ENCODE data around the gene FBXL14.

FBXL14 gene, protein sequence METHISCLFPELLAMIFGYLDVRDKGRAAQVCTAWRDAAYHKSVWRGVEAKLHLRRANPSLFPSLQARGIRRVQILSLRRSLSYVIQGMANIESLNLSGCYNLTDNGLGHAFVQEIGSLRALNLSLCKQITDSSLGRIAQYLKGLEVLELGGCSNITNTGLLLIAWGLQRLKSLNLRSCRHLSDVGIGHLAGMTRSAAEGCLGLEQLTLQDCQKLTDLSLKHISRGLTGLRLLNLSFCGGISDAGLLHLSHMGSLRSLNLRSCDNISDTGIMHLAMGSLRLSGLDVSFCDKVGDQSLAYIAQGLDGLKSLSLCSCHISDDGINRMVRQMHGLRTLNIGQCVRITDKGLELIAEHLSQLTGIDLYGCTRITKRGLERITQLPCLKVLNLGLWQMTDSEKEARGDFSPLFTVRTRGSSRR

DNA sequence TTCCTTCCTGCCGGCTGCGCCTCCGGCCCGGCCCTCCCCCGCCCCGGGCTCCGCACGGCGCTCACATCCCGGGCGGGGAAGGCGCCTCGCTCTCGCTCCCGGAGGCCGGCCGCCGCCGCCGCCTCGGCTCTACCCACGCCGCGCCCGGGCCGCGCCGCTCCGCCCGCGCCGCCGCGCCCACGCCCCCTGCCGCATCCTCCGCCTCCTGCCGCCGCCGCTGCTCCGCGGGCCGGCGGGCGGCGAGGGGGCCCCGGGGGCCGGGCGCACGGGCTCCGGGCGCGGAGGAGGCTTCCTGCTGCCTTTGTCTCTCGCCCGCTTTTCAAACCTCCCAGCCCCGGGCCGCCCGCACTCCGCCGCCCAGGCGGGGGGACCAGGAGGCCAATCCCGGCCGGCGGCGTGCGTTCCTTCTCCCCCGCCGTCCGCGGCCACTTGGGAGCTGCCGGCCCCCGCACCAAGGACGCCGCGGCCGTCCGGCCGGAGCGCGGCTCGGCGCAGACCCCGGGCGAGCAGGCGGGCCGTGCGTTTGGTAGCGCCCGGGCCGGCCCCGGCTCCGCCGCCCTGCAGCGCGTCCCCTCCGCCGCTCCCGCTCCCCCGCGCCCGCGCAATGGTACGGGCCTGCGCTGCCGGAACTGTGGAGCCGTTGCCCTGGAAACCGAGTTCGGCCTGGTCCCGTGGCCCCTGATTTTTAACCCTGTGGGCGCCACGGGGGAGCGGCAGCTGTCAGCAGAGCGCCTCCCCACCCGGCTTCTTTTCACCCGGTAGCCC is at the start of gene FBXL14:
Gene FBXL14, minus strand, starts transcription at position 321 of the 765 bp plus-strand sequence. CDS start 515 bp downstream, outside the sequence.
- no peak for TF ChIP-seq CREB1 (IDR thresholded peaks at IDR 0.05; ENCODE audit: low read depth)
- TF ChIP-seq EGR1 (IDR thresholded peaks at IDR 0.05), result 0 out of 2 replicates have a peak, but pooled peaks have one; percentile 33
- TF ChIP-seq NFIC (IDR thresholded peaks at IDR 0.05), result 0 out of 2 replicates have a peak, but pooled peaks have one; percentile 10
- TF ChIP-seq TCF12 (IDR thresholded peaks at IDR 0.05; ENCODE audit: low read depth), result peak; percentile 64
- peak; percentile 62; the same call in 1 of the 2 replicates for TF ChIP-seq EP300 (IDR thresholded peaks at IDR 0.05; ENCODE audit: borderline replicate concordance)
- TF ChIP-seq TAF1 (IDR thresholded peaks at IDR 0.05; ENCODE audit: low read depth), result peak; percentile 37; the same call in 1 of the 2 replicates
- TF ChIP-seq ZBTB7A (IDR thresholded peaks at IDR 0.05; ENCODE audit: low read depth), result peak; percentile 90; the same call in 1 of the 2 replicates
- 0 out of 2 replicates have a peak, but pooled peaks have one; percentile 6 for TF ChIP-seq RAD21 (IDR thresholded peaks at IDR 0.05; ENCODE audit: low read depth)
- TF ChIP-seq YY1 (IDR thresholded peaks at IDR 0.05; ENCODE audit: low read depth), result no peak
- TF ChIP-seq, protein P1, sequence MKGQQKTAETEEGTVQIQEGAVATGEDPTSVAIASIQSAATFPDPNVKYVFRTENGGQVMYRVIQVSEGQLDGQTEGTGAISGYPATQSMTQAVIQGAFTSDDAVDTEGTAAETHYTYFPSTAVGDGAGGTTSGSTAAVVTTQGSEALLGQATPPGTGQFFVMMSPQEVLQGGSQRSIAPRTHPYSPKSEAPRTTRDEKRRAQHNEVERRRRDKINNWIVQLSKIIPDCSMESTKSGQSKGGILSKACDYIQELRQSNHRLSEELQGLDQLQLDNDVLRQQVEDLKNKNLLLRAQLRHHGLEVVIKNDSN (IDR thresholded peaks at IDR 0.05), result peak; percentile 91
- TF ChIP-seq, protein P2, sequence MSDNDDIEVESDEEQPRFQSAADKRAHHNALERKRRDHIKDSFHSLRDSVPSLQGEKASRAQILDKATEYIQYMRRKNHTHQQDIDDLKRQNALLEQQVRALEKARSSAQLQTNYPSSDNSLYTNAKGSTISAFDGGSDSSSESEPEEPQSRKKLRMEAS (IDR thresholded peaks at IDR 0.05), result peak; percentile 35; the same call in 1 of the 2 replicates
- no peak for TF ChIP-seq CEBPB (IDR thresholded peaks at IDR 0.05)
- TF ChIP-seq, protein P3, sequence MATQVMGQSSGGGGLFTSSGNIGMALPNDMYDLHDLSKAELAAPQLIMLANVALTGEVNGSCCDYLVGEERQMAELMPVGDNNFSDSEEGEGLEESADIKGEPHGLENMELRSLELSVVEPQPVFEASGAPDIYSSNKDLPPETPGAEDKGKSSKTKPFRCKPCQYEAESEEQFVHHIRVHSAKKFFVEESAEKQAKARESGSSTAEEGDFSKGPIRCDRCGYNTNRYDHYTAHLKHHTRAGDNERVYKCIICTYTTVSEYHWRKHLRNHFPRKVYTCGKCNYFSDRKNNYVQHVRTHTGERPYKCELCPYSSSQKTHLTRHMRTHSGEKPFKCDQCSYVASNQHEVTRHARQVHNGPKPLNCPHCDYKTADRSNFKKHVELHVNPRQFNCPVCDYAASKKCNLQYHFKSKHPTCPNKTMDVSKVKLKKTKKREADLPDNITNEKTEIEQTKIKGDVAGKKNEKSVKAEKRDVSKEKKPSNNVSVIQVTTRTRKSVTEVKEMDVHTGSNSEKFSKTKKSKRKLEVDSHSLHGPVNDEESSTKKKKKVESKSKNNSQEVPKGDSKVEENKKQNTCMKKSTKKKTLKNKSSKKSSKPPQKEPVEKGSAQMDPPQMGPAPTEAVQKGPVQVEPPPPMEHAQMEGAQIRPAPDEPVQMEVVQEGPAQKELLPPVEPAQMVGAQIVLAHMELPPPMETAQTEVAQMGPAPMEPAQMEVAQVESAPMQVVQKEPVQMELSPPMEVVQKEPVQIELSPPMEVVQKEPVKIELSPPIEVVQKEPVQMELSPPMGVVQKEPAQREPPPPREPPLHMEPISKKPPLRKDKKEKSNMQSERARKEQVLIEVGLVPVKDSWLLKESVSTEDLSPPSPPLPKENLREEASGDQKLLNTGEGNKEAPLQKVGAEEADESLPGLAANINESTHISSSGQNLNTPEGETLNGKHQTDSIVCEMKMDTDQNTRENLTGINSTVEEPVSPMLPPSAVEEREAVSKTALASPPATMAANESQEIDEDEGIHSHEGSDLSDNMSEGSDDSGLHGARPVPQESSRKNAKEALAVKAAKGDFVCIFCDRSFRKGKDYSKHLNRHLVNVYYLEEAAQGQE (IDR thresholded peaks at IDR 0.05; ENCODE audit: low read depth), result no peak; the same call in 1 of the 2 replicates
- 0 out of 2 replicates have a peak, but pooled peaks have one; percentile 9 for TF ChIP-seq TEAD4 (IDR thresholded peaks at IDR 0.05)
- no peak for TF ChIP-seq FOXM1 (IDR thresholded peaks at IDR 0.05; ENCODE audit: borderline replicate concordance, low read depth)

DNA sequence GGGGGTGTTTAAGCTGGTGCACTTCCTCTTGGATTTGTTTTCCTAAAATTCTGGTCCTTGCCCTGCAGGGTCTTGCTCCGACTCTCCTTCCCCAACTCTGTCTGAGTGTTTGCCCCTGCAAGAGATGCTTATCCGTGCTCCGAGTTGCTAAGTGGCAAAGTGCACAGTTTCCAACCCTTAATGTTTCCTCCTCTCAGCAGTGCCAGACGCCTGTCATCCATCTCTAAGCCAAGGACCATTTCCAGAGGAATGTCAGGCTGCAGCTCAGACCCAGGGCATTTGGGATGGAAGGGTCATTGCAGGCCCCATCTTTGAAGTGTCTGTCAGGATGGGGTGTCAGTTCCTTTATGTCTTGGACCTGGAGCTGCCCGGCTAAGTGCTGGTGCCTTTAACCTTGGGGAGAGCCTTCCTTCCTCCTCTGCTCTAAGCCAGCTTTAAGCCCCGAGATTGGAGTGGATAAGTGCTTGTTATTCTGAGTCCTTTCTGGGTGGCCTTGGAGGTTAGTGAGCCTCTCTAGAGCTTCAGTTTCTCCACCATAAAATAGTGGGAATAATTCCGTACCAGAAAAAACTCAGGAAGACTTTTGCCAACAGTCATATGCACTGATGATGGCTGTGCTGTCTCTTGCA is 49.6 kb upstream of the FBXL14 start:
- TF ChIP-seq EP300 (IDR thresholded peaks at IDR 0.05; ENCODE audit: borderline replicate concordance) (no peak), EGR1 (IDR thresholded peaks at IDR 0.05) (no peak), CREB1 (IDR thresholded peaks at IDR 0.05; ENCODE audit: low read depth) (no peak), RAD21 (IDR thresholded peaks at IDR 0.05; ENCODE audit: low read depth) (no peak), TEAD4 (IDR thresholded peaks at IDR 0.05) (no peak), ZBTB7A (IDR thresholded peaks at IDR 0.05; ENCODE audit: low read depth) (no peak)
- TF ChIP-seq, protein P2 (IDR thresholded peaks at IDR 0.05), result no peak

DNA sequence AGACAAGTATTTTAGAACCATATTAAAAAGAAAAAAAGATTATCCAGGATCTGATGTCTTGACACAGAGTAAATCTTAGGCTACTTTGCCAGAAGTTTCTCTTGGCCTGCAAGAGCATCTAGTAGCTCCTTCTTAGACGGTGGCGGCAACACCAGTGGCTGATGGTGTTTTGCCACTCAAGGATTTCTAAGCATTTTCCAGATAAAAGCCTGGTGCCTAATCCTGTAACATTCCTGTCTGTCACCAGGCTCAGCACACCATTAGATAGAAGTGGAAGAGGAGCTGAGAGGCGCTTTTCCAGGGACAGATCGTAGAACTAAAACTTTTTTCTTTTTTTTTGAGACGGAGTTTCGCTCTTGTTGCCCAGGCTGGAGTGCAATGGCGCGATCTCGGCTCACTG is 48.7 kb upstream of the FBXL14 start:
- no peak for TF ChIP-seq RAD21 (IDR thresholded peaks at IDR 0.05; ENCODE audit: low read depth)
- no peak for TF ChIP-seq CEBPB (IDR thresholded peaks at IDR 0.05)
- TF ChIP-seq, protein P3 (IDR thresholded peaks at IDR 0.05; ENCODE audit: low read depth), result no peak
- TF ChIP-seq, protein P2 (IDR thresholded peaks at IDR 0.05), result no peak
- no peak for TF ChIP-seq CREB1 (IDR thresholded peaks at IDR 0.05; ENCODE audit: low read depth)
- no peak for TF ChIP-seq EP300 (IDR thresholded peaks at IDR 0.05; ENCODE audit: borderline replicate concordance)
- TF ChIP-seq EGR1 (IDR thresholded peaks at IDR 0.05), result no peak
- TF ChIP-seq FOXM1 (IDR thresholded peaks at IDR 0.05; ENCODE audit: borderline replicate concordance, low read depth), result no peak
- no peak for TF ChIP-seq TEAD4 (IDR thresholded peaks at IDR 0.05)
- no peak for TF ChIP-seq YY1 (IDR thresholded peaks at IDR 0.05; ENCODE audit: low read depth)
- no peak for TF ChIP-seq TCF12 (IDR thresholded peaks at IDR 0.05; ENCODE audit: low read depth)
- no peak for TF ChIP-seq NFIC (IDR thresholded peaks at IDR 0.05)
- TF ChIP-seq ZBTB7A (IDR thresholded peaks at IDR 0.05; ENCODE audit: low read depth), result no peak
- TF ChIP-seq, protein P1 (IDR thresholded peaks at IDR 0.05), result no peak
- TF ChIP-seq TAF1 (IDR thresholded peaks at IDR 0.05; ENCODE audit: low read depth), result no peak

DNA sequence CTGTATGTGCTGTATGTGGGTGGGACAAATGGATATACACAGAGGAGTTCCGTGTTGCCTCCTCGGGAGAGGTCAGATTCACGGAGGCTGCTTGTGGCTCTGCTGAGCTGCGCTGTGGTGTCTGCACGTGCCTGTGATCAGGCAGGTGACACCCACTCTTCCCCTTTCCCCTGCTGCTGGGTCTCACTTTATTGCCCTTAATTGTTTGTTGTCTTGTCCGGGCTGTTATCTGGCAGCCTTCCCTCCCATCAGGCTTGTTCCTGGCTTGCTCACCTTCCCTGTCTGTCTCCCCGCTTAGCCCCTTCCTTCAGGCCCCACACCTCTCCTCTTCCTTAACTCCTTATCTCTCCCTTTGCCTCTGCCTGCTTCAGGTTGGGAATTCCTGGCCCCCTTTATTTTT is 48.1 kb upstream of the FBXL14 start:
- TF ChIP-seq EGR1 (IDR thresholded peaks at IDR 0.05) (no peak), TCF12 (IDR thresholded peaks at IDR 0.05; ENCODE audit: low read depth) (no peak), CREB1 (IDR thresholded peaks at IDR 0.05; ENCODE audit: low read depth) (no peak), TAF1 (IDR thresholded peaks at IDR 0.05; ENCODE audit: low read depth) (no peak), FOXM1 (IDR thresholded peaks at IDR 0.05; ENCODE audit: borderline replicate concordance, low read depth) (no peak), YY1 (IDR thresholded peaks at IDR 0.05; ENCODE audit: low read depth) (no peak), ZBTB7A (IDR thresholded peaks at IDR 0.05; ENCODE audit: low read depth) (no peak), CEBPB (IDR thresholded peaks at IDR 0.05) (no peak), TEAD4 (IDR thresholded peaks at IDR 0.05) (no peak), RAD21 (IDR thresholded peaks at IDR 0.05; ENCODE audit: low read depth) (no peak)
- TF ChIP-seq, protein P2 (IDR thresholded peaks at IDR 0.05), result no peak
- TF ChIP-seq, protein P1 (IDR thresholded peaks at IDR 0.05), result no peak
- TF ChIP-seq, protein P3 (IDR thresholded peaks at IDR 0.05; ENCODE audit: low read depth), result no peak
